GM08714 (cell line): ENCODE data around the gene SSBP3.
"Not testable (repeated sequence)": the region's sequence is repeated elsewhere in the genome, so short reads cannot be mapped to it uniquely, and the experiment has no call there.

Experiments used
- H3K4me3 ChIP-seq: fragments of 200-500 bp; sonication (Bioruptor generic); 2 replicates; pipeline ENCODE4 v1.5.1; 2014; ENCODE audit warnings: mild to moderate bottlenecking, low read length, inconsistent platforms
- ZNF274 ChIP-seq: IDR thresholded peaks from 2 replicates; pipeline ENCODE4 v1.6.1; 2012; ENCODE audit warnings: mild to moderate bottlenecking, low read depth, low read length

SSBP3 gene

GRCh38 chr1:54347955-54348699 is 58.1 kb downstream of the SSBP3 start:
- no peak for TF ChIP-seq ZNF274
- H3K4me3 ChIP-seq = no peak overlapping the region

- TF ChIP-seq ZNF274 = no peak
- H3K4me3 ChIP-seq = no peak overlapping the region
Measured at GRCh38 chr1:54347261-54347954, 58.8 kb downstream of the SSBP3 start.

GRCh38 chr1:54345548-54345947 is 60.6 kb downstream of the SSBP3 start:
- H3K4me3 ChIP-seq = not testable (repeated sequence)

- TF ChIP-seq ZNF274 = no peak
- H3K4me3 ChIP-seq = no peak overlapping the region
Measured at GRCh38 chr1:54345116-54345515, 61.1 kb downstream of the SSBP3 start.

- no peak overlapping the region for H3K4me3 ChIP-seq
Measured at GRCh38 chr1:54342742-54343687, 63.2 kb downstream of the SSBP3 start.

GRCh38 chr1:54342288-54342687 is 63.9 kb downstream of the SSBP3 start:
- no peak for TF ChIP-seq ZNF274
- no peak overlapping the region for H3K4me3 ChIP-seq

More at GRCh38 chr1:54342742-54343687, 63.2 kb downstream of the SSBP3 start:
- TF ChIP-seq ZNF274 = no peak

GRCh38 chr1:54341763-54342162 is 64.4 kb downstream of the SSBP3 start:
- no peak overlapping the region for H3K4me3 ChIP-seq
- no peak for TF ChIP-seq ZNF274

GRCh38 chr1:54340878-54341277 is 65.3 kb downstream of the SSBP3 start:
- no peak for TF ChIP-seq ZNF274
- no peak overlapping the region for H3K4me3 ChIP-seq

- H3K4me3 ChIP-seq = no peak overlapping the region
- no peak for TF ChIP-seq ZNF274
Measured at GRCh38 chr1:54340434-54340833, 65.8 kb downstream of the SSBP3 start.

GRCh38 chr1:54339126-54339525 is 67.1 kb downstream of the SSBP3 start:
- no peak for TF ChIP-seq ZNF274
- H3K4me3 ChIP-seq = no peak overlapping the region

GRCh38 chr1:54338464-54338863 is 67.7 kb downstream of the SSBP3 start:
- no peak overlapping the region for H3K4me3 ChIP-seq
- no peak for TF ChIP-seq ZNF274

- H3K4me3 ChIP-seq = no peak overlapping the region
- no peak for TF ChIP-seq ZNF274
Measured at GRCh38 chr1:54337928-54338327, 68.3 kb downstream of the SSBP3 start.

- no peak for TF ChIP-seq ZNF274
- no peak overlapping the region for H3K4me3 ChIP-seq
Measured at GRCh38 chr1:54337034-54337433, 69.2 kb downstream of the SSBP3 start.

- no peak overlapping the region for H3K4me3 ChIP-seq
- no peak for TF ChIP-seq ZNF274
Measured at GRCh38 chr1:54336116-54336515, 70.1 kb downstream of the SSBP3 start.
